ENCODE results near the gene FCRL1. TPM values are rescaled to one million over a fixed set of nuclear protein-coding genes. Genes with fewer than 3 reads are reported as not detected.

Gene FCRL1
- total RNA-seq, 1 donor from 2014 or later, result not detected

Other genes with a start within 250 kb of the FCRL1 start
- gene FCRL4, start 222.0 kb downstream of the FCRL1 start, total RNA-seq, result not detected in 2 replicates
- gene FCRL3, start 119.4 kb downstream of the FCRL1 start, total RNA-seq, result not detected in 2 replicates
- not detected in 2 replicates for gene FCRL2, start 43.0 kb downstream of the FCRL1 start, total RNA-seq
- not detected in 2 replicates for gene CD5L, start 21.7 kb upstream of the FCRL1 start, total RNA-seq
- gene KIRREL1, start 173.5 kb upstream of the FCRL1 start, total RNA-seq, result 35.9 and 42.8 TPM in 2 replicates

All from pulmonary artery endothelial cell (primary cell).